ENCODE data around the gene OR2V1. TPM values are rescaled to one million over a fixed set of nuclear protein-coding genes. Genes with fewer than 3 reads are reported as not detected.
"Not testable (repeated sequence)": the region's sequence is repeated elsewhere in the genome, so short reads cannot be mapped to it uniquely, and the experiment has no call there.

Gene OR2V1
- total RNA-seq (ENCODE audit: low replicate concordance): not detected in 2 replicates
- long read RNA-seq: 0 reads

GRCh38 chr5:181130832-181131496 is at the start of gene OR2V1:
Gene OR2V1, minus strand, starts transcription at chr5:181131169. Its CDS starts 5,865 bp downstream, at chr5:181125304.
- Mint-ChIP-seq H3K27ac (no peak within 1 kb of the TSS), H3K9me3 (no peaks in the 10 kb centered on the region), H3K36me3 (no peaks in the 10 kb centered on the region), H3K4me1 (ENCODE audit: unreplicated experiment) (no peaks in the 10 kb centered on the region), H3K4me3 (no peak within 1 kb of the TSS), H3K27me3 (peaks cover 80% of the 10 kb centered on the region)
- no peak for DNase-seq (ENCODE audit: extremely low spot score, unreplicated experiment)
- TF ChIP-seq, protein P1, sequence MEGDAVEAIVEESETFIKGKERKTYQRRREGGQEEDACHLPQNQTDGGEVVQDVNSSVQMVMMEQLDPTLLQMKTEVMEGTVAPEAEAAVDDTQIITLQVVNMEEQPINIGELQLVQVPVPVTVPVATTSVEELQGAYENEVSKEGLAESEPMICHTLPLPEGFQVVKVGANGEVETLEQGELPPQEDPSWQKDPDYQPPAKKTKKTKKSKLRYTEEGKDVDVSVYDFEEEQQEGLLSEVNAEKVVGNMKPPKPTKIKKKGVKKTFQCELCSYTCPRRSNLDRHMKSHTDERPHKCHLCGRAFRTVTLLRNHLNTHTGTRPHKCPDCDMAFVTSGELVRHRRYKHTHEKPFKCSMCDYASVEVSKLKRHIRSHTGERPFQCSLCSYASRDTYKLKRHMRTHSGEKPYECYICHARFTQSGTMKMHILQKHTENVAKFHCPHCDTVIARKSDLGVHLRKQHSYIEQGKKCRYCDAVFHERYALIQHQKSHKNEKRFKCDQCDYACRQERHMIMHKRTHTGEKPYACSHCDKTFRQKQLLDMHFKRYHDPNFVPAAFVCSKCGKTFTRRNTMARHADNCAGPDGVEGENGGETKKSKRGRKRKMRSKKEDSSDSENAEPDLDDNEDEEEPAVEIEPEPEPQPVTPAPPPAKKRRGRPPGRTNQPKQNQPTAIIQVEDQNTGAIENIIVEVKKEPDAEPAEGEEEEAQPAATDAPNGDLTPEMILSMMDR (conservative IDR thresholded peaks at IDR 0.05): no peak

- H3K4me3 Mint-ChIP-seq; H3K27ac Mint-ChIP-seq; H3K36me3 Mint-ChIP-seq; DNase-seq (ENCODE audit: extremely low spot score, unreplicated experiment); H3K9me3 Mint-ChIP-seq: not testable (repeated sequence)
- peaks cover 59% of the 10 kb centered on the region for H3K27me3 Mint-ChIP-seq
- peaks cover 14% of the 10 kb centered on the region for H3K4me1 Mint-ChIP-seq (ENCODE audit: unreplicated experiment)
These were observed 46.6 kb upstream of the OR2V1 start for GRCh38 chr5:181177559-181177958.

- Mint-ChIP-seq H3K4me3 (no peak overlapping the region), H3K27me3 (peaks cover 63% of the 10 kb centered on the region), H3K36me3 (no peaks in the 10 kb centered on the region), H3K4me1 (ENCODE audit: unreplicated experiment) (peaks cover 8% of the 10 kb centered on the region), H3K27ac (no peak overlapping the region), H3K9me3 (no peaks in the 10 kb centered on the region)
- DNase-seq (ENCODE audit: extremely low spot score, unreplicated experiment): no peak
- TF ChIP-seq, protein P1 (conservative IDR thresholded peaks at IDR 0.05): no peak
These were observed 45.4 kb upstream of the OR2V1 start for GRCh38 chr5:181176254-181176952.

DNA sequence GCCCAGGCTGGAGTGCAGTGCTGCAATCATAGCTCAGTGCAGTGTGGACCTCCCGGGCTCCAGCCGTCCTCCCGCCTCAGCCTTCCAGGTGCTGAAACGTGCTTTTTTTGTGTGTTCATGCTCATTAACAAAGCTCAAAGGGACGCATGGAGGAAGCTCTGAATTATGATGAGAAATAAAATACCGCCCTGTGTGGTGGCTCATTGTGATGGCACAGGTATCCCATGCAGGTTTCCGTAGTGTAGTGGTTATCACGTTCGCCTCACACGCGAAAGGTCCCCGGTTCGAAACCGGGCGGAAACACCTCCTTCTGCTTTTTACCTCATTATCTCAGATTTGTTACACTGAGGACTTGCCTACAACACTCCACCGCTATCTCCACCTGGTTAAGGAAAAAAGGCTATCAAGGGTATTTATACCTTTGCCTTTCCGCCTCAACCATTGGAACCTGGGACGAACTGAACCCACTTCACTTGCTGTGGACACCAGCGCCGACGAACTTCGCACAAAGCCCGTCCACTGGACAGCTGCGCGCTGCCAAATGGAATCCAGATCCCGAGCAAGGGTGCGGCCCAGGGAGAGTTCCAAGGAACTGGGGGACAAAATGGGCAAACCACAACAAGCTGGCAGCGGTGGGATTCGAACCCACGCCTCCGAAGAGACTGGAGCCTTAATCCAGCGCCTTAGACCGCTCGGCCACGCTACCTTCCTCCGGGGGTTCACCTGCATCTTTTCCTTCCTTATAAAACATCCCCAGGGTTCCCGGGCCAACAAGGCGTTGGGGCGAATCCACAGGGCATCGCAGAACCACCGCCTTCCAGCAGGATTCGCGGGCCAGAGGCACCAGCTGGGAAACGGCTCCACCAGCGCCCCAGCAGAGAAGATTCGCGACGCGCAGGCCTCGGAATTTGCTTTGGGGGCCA is 42.7 kb upstream of the OR2V1 start:
- Mint-ChIP-seq H3K27ac (peak overlapping the region; percentile 73), H3K9me3 (no peaks in the 10 kb centered on the region), H3K36me3 (no peaks in the 10 kb centered on the region), H3K4me1 (ENCODE audit: unreplicated experiment) (peaks cover 33% of the 10 kb centered on the region), H3K4me3 (peak overlapping the region; percentile 82), H3K27me3 (peaks cover 84% of the 10 kb centered on the region)
- TF ChIP-seq, protein P1 (conservative IDR thresholded peaks at IDR 0.05): no peak
- no peak for DNase-seq (ENCODE audit: extremely low spot score, unreplicated experiment)

- peaks cover 33% of the 10 kb centered on the region for H3K4me1 Mint-ChIP-seq (ENCODE audit: unreplicated experiment)
- no peak for DNase-seq (ENCODE audit: extremely low spot score, unreplicated experiment)
- H3K27me3 Mint-ChIP-seq: peaks cover 88% of the 10 kb centered on the region
- peak overlapping the region; percentile 73 for H3K27ac Mint-ChIP-seq
- peak overlapping the region; percentile 82 for H3K4me3 Mint-ChIP-seq
- TF ChIP-seq, protein P1 (conservative IDR thresholded peaks at IDR 0.05): peak; percentile 42
- H3K36me3 Mint-ChIP-seq: no peaks in the 10 kb centered on the region
- H3K9me3 Mint-ChIP-seq: no peaks in the 10 kb centered on the region
These were observed 42.1 kb upstream of the OR2V1 start for GRCh38 chr5:181173027-181173419.

Data from type B pancreatic cell (in vitro differentiated cells).